OCI-LY7 (cell line): ENCODE measurements around the gene TUBB1. TPM values are rescaled to one million over a fixed set of nuclear protein-coding genes. Genes with fewer than 3 reads are reported as not detected.
A peak's percentile ranks its signal among the peaks of the same experiment; 100 is the strongest.

Source experiments
- BruUV-seq: library from RNA; stranded (reverse); fragments of 400-500 nt; replicated peaks from 2 replicates; lab custom pipeline; 2021; lab: Mats Ljungman, UMichigan
- CTCF ChIA-PET: fragments of 300-600 bp; sonication (Branson Sonifier 250); formaldehyde crosslinking; loops from one replicate; lab custom pipeline; 2022; ENCODE audit warnings: antibody characterized with exemption; ENCODE audit not compliant: unreplicated experiment; lab: Charles Lee
- POLR2A ChIA-PET: fragments of 300-600 bp; sonication (Branson Sonifier 250); formaldehyde crosslinking; loops from one replicate; lab custom pipeline; 2022; ENCODE audit warnings: antibody characterized with exemption; lab: Charles Lee
- DNase-seq: peaks from one replicate; pipeline ENCODE4 v3.0.0-alpha.2; 2015; ENCODE audit warnings: low spot score
- H2AFZ ChIP-seq: fragments of 200-600 bp; sonication (generic), shearing (Covaris generic); 2 replicates; pipeline ENCODE4 v1.6.1; 2014; ENCODE audit warnings: mild to moderate bottlenecking, antibody characterized with exemption, low read length, moderate library complexity
- H3K27ac ChIP-seq: fragments of 200-600 bp; sonication (generic); 2 replicates; pipeline ENCODE4 v1.5.1; 2014; ENCODE audit warnings: mixed run types, low read depth, mild to moderate bottlenecking, moderate library complexity, low read length, inconsistent platforms; ENCODE audit not compliant: poor library complexity, severe bottlenecking
- H3K36me3 ChIP-seq: fragments of 200-600 bp; sonication (generic); 2 replicates; pipeline ENCODE4 v1.6.1; 2014; ENCODE audit warnings: mild to moderate bottlenecking, antibody characterized with exemption, low read length, moderate library complexity, mixed read lengths; ENCODE audit not compliant: insufficient read depth
- H3K4me1 ChIP-seq: fragments of 200-600 bp; sonication (generic); 2 replicates; pipeline ENCODE4 v1.5.1; 2014; ENCODE audit warnings: mild to moderate bottlenecking, low read length; ENCODE audit not compliant: insufficient read depth, poor library complexity, severe bottlenecking
- H3K4me2 ChIP-seq: fragments of 200-600 bp; sonication (generic); 2 replicates; pipeline ENCODE4 v1.6.1; 2014; ENCODE audit warnings: mild to moderate bottlenecking, low read length
- H3K4me3 ChIP-seq: fragments of 200-600 bp; sonication (generic); 2 replicates; pipeline ENCODE4 v1.5.1; 2014; ENCODE audit warnings: mild to moderate bottlenecking, low read depth, low read length; ENCODE audit not compliant: poor library complexity, severe bottlenecking
- H3K79me2 ChIP-seq: fragments of 200-600 bp; sonication (generic); 2 replicates; pipeline ENCODE4 v1.6.1; 2016; ENCODE audit warnings: low read depth, mild to moderate bottlenecking, low read length, moderate library complexity, mixed read lengths; ENCODE audit not compliant: insufficient read depth
- H3K9me2 ChIP-seq: fragments of 200-600 bp; sonication (generic); 2 replicates; pipeline ENCODE4 v1.6.1; 2016; ENCODE audit warnings: mild to moderate bottlenecking, low read length, mixed read lengths; ENCODE audit not compliant: insufficient read depth
- H3K9me3 ChIP-seq: fragments of 200-600 bp; sonication (generic); 2 replicates; pipeline ENCODE4 v1.6.1; 2014; ENCODE audit warnings: mild to moderate bottlenecking, mixed run types, low read length, mixed read lengths
- H4K20me1 ChIP-seq: fragments of 200-600 bp; sonication (generic); 2 replicates; pipeline ENCODE4 v1.6.1; 2014; ENCODE audit warnings: mild to moderate bottlenecking, antibody characterized with exemption, low read length, moderate library complexity, mixed read lengths; ENCODE audit not compliant: insufficient read depth
- EZH2phosphoT487 ChIP-seq: fragments of 200-600 bp; sonication (generic); IDR thresholded peaks from 2 replicates; pipeline ENCODE4 v1.6.1; 2018; ENCODE audit warnings: low read depth, borderline replicate concordance, mild to moderate bottlenecking, mixed run types, antibody characterized with exemption, low read length, moderate library complexity, mixed read lengths
- intact Hi-C: fragments of 100-400 bp; cut with micrococcal nuclease; formaldehyde crosslinking; loops from one replicate; pipeline ENCODE4 v1.10.0; 2022; ENCODE audit not compliant: unreplicated experiment
- total RNA-seq, 2 experiments: library from RNA; depleted of rRNA in 1 of 2; stranded (reverse); fragments of >200 nt in 1 of 2; shearing (Covaris generic) in 1 of 2; gene quantifications; 2 replicates each; pipeline ENCODE4 v1.2.3, GENCODE V29; 2014 to 2022
- TF ChIP-seq, protein P1 (sequence below): fragments of 200-600 bp; sonication (generic); conservative IDR thresholded peaks from 2 replicates; pipeline ENCODE4 v1.5.1; 2014; ENCODE audit warnings: mild to moderate bottlenecking, antibody characterized with exemption, low read length, moderate library complexity, mixed read lengths

TUBB1 gene
- total RNA-seq, 2 experiments from 2014 or later = 0.11 TPM; not detected in 1

DNA sequence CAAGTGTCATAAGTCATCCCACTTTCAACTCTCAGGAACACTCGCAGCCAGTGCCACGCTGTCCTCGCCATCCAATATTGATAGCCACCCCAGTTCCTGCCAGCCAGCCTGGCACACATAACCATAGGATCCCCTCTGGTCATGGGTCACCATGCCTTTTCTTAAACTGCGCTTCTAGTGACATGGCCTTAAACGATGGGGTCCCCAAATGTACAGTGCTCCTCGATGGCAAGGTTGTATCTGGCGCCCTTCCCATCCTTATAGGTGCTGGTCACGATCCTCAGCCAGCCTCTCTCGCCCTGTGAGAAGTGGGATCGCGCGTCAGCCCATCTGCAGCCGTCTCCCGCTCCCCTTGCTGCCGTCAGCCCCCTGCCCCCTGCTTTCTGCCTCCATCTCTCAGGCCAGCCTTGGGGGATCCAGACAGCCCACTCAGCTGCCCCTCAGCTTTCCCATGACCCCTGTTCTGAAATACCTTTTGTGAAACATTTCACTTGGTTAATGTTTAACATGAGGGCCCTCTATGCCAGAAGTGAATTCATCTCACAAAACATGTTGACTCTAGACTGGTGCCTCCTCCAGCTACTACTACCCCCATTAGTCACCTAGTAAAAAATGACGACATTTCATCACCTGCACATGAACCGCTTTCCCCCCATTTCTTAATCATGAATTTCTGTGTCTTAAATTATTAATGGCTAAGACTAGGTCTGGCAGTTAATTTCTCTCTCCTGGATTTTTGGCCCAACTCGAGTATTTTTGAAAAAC is 23.6 kb upstream of the TUBB1 start:
- intact Hi-C loops = no loop called here
- Histone ChIP-seq H3K9me3 (no peaks in the 10 kb centered on the region), H2AFZ (no peak overlapping the region), H3K36me3 (peaks cover 95% of the 10 kb centered on the region), H3K79me2 (no peaks in the 10 kb centered on the region), H3K4me1 (peaks cover 11% of the 10 kb centered on the region), H3K4me3 (no peak overlapping the region), H3K27ac (no peak overlapping the region), H3K9me2 (no peaks in the 10 kb centered on the region), H3K4me2 (no peak overlapping the region), H4K20me1 (peaks cover 3% of the 10 kb centered on the region; the same call in 1 of the 2 replicates)
- POLR2A ChIA-PET = interaction anchor here (2.8 kb wide), 1 partner anchor 13 kb away, joined by 13 read pairs; the partner anchor contains the start of gene NELFCD
- CTCF ChIA-PET = no interaction called here
- TF ChIP-seq, protein P1, sequence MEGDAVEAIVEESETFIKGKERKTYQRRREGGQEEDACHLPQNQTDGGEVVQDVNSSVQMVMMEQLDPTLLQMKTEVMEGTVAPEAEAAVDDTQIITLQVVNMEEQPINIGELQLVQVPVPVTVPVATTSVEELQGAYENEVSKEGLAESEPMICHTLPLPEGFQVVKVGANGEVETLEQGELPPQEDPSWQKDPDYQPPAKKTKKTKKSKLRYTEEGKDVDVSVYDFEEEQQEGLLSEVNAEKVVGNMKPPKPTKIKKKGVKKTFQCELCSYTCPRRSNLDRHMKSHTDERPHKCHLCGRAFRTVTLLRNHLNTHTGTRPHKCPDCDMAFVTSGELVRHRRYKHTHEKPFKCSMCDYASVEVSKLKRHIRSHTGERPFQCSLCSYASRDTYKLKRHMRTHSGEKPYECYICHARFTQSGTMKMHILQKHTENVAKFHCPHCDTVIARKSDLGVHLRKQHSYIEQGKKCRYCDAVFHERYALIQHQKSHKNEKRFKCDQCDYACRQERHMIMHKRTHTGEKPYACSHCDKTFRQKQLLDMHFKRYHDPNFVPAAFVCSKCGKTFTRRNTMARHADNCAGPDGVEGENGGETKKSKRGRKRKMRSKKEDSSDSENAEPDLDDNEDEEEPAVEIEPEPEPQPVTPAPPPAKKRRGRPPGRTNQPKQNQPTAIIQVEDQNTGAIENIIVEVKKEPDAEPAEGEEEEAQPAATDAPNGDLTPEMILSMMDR = no peak
- no peak for TF ChIP-seq EZH2phosphoT487
- no peak for DNase-seq
- BruUV-seq = TSS peak; percentile 85

DNA sequence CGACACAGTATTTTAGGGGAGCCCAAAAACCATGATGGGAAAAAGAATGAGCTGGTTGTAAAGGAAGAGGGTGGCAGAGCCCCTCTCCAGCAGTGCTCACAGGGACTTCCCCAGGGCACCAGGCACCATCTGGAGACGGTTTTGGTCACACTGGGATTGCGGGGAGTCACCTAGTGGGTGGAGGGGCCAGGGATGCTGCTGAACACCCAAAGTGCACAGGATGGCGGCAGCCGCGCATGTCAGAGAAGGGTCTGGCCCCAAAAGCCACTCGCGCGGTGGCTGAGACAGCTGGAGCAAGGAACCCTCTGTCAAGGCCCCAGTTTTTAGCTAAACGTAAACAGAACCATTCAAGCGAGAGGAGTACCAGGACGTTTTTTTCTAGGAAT is 23.0 kb upstream of the TUBB1 start:
- no peak overlapping the region for H3K4me2 ChIP-seq
- H3K4me3 ChIP-seq = no peak overlapping the region
- no peak overlapping the region for H2AFZ ChIP-seq
- TF ChIP-seq, protein P1 = no peak
- no peak for TF ChIP-seq EZH2phosphoT487
- peaks cover 3% of the 10 kb centered on the region; the same call in 1 of the 2 replicates for H4K20me1 ChIP-seq
- no peaks in the 10 kb centered on the region for H3K9me2 ChIP-seq
- peaks cover 11% of the 10 kb centered on the region for H3K4me1 ChIP-seq
- no peaks in the 10 kb centered on the region for H3K9me3 ChIP-seq
- intact Hi-C loops = no loop called here
- ChIA-PET CTCF (no interaction called here), POLR2A (no interaction called here)
- no peak for DNase-seq
- peaks cover 95% of the 10 kb centered on the region for H3K36me3 ChIP-seq
- H3K79me2 ChIP-seq = no peaks in the 10 kb centered on the region
- no peak overlapping the region for H3K27ac ChIP-seq
- BruUV-seq = no TSS peak

DNA sequence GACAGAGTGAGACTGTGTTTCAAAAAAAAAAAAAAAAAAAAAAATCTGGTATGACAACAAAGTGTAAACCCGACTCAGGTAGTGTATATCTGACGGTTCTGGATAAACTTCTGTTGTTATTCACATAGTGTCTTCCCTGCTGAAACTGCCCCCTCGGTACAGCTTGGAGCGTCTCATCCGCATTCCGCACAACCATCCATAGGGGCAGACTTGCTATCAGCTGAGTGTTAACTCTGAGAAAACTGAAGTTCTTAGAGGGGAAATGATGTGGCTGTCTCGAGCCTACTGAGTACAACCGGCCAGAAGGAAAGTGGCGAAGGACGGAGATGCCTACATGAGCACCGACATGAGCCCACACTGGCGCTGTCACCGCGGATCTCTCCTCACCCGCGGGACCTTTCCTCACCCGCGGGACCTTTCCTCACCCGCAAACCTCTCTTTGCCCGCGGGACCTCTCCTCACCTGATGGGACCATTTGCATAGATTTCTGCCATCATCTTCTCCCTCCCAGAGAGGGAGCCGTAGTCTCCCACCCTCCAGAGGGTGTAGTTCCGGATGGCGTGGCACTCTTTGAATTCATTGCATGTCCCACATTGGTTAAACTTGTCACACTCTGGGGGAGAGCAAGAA is 22.0 kb upstream of the TUBB1 start:
- no peak for DNase-seq
- CTCF ChIA-PET = no interaction called here
- H3K9me2 ChIP-seq = no peaks in the 10 kb centered on the region
- H3K4me2 ChIP-seq = no peak overlapping the region
- no peak for TF ChIP-seq EZH2phosphoT487
- TF ChIP-seq, protein P1 = no peak
- POLR2A ChIA-PET = no interaction called here
- H3K4me3 ChIP-seq = no peak overlapping the region
- intact Hi-C loops = no loop called here
- peaks cover 3% of the 10 kb centered on the region; the same call in 1 of the 2 replicates for H4K20me1 ChIP-seq
- BruUV-seq = no TSS peak
- no peaks in the 10 kb centered on the region for H3K9me3 ChIP-seq
- H2AFZ ChIP-seq = no peak overlapping the region
- no peaks in the 10 kb centered on the region for H3K79me2 ChIP-seq
- peaks cover 11% of the 10 kb centered on the region for H3K4me1 ChIP-seq
- no peak overlapping the region for H3K27ac ChIP-seq
- H3K36me3 ChIP-seq = peaks cover 91% of the 10 kb centered on the region
